ENCODE measurements around the gene EMX1. TPM values are rescaled to one million over a fixed set of nuclear protein-coding genes. Genes with fewer than 3 reads are reported as not detected.
A peak's percentile ranks its signal among the peaks of the same experiment; 100 is the strongest.

EMX1 gene
- total and polyA plus RNA-seq, 2 of the 13 experiments (the other 11 are each of a cell fraction or from before 2014, with no cell fraction given) = 0.62 to 4.9 TPM

DNA sequence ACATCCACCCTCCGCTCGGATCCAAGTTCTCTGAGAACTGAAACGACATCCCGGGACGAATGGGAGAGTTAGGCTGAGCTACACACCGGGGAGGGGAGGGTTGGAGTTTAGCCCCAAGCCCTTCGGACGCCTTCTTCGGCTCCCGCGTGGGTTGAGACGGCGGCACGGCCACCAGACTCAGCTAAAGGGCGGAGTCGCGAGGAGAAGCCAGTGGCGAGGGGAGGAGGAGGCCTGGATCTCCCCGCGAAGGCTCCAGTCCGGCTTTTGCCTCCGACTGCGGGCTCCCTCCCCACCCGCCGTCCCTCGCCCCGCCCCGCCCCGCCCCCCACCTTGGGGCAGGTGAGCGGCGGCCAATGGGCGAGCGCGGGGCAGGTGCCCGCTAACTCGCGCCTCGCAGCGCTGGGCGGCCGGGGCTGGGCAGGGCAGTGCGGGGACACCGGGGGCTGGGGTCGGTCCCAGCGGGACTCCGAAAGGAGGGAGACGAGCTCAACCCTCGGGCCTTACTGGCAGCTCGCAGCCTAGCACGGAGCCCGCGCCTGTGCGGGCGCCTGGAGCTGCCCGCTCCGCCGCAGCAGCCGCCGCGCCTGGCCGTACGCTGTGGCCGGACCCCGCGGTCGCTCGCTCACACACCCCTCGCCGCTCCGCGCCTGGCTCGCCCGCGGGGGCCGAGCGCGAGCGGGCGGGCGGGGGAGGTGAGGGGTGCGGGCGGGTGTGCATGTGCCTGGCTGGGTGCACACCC is at the start of gene EMX1 (continued):
- no peak for TF ChIP-seq ZBTB49 (CRISPR knock-in tag; IDR thresholded peaks at IDR 0.05; ENCODE audit: borderline replicate concordance)
- peak; percentile 34; the same call in 1 of the 2 replicates for TF ChIP-seq SRY (CRISPR knock-in tag; IDR thresholded peaks at IDR 0.05)
- peak; percentile 17 for TF ChIP-seq YY1 (IDR thresholded peaks at IDR 0.05; ENCODE audit: insufficient read depth, insufficient replicate concordance, low read depth, low read length)
- TF ChIP-seq, protein P1, sequence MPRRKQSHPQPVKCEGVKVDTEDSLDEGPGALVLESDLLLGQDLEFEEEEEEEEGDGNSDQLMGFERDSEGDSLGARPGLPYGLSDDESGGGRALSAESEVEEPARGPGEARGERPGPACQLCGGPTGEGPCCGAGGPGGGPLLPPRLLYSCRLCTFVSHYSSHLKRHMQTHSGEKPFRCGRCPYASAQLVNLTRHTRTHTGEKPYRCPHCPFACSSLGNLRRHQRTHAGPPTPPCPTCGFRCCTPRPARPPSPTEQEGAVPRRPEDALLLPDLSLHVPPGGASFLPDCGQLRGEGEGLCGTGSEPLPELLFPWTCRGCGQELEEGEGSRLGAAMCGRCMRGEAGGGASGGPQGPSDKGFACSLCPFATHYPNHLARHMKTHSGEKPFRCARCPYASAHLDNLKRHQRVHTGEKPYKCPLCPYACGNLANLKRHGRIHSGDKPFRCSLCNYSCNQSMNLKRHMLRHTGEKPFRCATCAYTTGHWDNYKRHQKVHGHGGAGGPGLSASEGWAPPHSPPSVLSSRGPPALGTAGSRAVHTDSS (CRISPR knock-in tag; conservative IDR thresholded peaks at IDR 0.05) = no peak
- TF ChIP-seq ZHX1 (CRISPR knock-in tag; IDR thresholded peaks at IDR 0.05; ENCODE audit: low read depth) = no peak
- TF ChIP-seq, protein P2, sequence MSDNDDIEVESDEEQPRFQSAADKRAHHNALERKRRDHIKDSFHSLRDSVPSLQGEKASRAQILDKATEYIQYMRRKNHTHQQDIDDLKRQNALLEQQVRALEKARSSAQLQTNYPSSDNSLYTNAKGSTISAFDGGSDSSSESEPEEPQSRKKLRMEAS (IDR thresholded peaks at IDR 0.05) = peak; percentile 85
- TF ChIP-seq, protein P3, sequence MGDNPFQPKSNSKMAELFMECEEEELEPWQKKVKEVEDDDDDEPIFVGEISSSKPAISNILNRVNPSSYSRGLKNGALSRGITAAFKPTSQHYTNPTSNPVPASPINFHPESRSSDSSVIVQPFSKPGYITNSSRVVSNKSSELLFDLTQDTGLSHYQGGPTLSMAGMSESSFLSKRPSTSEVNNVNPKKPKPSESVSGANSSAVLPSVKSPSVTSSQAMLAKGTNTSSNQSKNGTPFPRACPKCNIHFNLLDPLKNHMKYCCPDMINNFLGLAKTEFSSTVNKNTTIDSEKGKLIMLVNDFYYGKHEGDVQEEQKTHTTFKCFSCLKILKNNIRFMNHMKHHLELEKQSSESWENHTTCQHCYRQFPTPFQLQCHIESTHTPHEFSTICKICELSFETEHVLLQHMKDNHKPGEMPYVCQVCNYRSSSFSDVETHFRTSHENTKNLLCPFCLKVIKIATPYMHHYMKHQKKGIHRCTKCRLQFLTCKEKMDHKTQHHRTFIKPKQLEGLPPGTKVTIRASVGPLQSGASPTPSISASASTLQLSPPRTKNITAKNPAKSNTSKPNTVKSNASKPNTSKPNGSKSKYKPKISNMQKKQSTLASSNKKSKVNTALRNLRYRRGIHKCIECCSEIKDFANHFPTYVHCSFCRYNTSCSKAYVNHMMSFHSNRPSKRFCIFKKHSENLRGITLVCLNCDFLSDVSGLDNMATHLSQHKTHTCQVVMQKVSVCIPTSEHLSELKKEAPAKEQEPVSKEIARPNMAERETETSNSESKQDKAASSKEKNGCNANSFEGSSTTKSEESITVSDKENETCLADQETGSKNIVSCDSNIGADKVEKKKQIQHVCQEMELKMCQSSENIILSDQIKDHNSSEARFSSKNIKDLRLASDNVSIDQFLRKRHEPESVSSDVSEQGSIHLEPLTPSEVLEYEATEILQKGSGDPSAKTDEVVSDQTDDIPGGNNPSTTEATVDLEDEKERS (CRISPR knock-in tag; IDR thresholded peaks at IDR 0.05) = 0 out of 2 replicates have a peak, but pooled peaks have one; percentile 24
- TF ChIP-seq ZNF484 (CRISPR knock-in tag; IDR thresholded peaks at IDR 0.05; ENCODE audit: borderline replicate concordance, low read depth) = no peak
- no peak for TF ChIP-seq GATA4 (IDR thresholded peaks at IDR 0.05; ENCODE audit: borderline replicate concordance, low read depth)
- TF ChIP-seq, protein P4, sequence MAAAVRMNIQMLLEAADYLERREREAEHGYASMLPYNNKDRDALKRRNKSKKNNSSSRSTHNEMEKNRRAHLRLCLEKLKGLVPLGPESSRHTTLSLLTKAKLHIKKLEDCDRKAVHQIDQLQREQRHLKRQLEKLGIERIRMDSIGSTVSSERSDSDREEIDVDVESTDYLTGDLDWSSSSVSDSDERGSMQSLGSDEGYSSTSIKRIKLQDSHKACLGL (CRISPR knock-in tag; IDR thresholded peaks at IDR 0.05) = peak; percentile 24; the same call in 1 of the 2 replicates
- TF ChIP-seq ZNF589 (CRISPR knock-in tag; conservative IDR thresholded peaks at IDR 0.05) = no peak
- no peak for TF ChIP-seq ZNF207 (IDR thresholded peaks at IDR 0.05; ENCODE audit: borderline replicate concordance)
- TF ChIP-seq POGZ (CRISPR knock-in tag; IDR thresholded peaks at IDR 0.05) = 0 out of 2 replicates have a peak, but pooled peaks have one; percentile 22
- no peak for TF ChIP-seq SMAD9 (CRISPR knock-in tag; IDR thresholded peaks at IDR 0.05)
- TF ChIP-seq RFXANK (CRISPR knock-in tag; IDR thresholded peaks at IDR 0.05) = no peak
- peak; percentile 34; the same call in 1 of the 2 replicates for TF ChIP-seq HDAC1 (CRISPR knock-in tag; IDR thresholded peaks at IDR 0.05)
- no peak for TF ChIP-seq CEBPB (IDR thresholded peaks at IDR 0.05; ENCODE audit: borderline replicate concordance, low read depth, low read length)
- no peak for TF ChIP-seq ZMAT3 (CRISPR knock-in tag; conservative IDR thresholded peaks at IDR 0.05)
- TF ChIP-seq XRCC5 (optimal IDR thresholded peaks at IDR 0.05; ENCODE audit: low read length) = no peak

Measured in HepG2 (cell line).